ENCODE results near the gene KATNB1.
"Not testable (repeated sequence)": the region's sequence is repeated elsewhere in the genome, so short reads cannot be mapped to it uniquely, and the experiment has no call there.

Gene KATNB1

DNA sequence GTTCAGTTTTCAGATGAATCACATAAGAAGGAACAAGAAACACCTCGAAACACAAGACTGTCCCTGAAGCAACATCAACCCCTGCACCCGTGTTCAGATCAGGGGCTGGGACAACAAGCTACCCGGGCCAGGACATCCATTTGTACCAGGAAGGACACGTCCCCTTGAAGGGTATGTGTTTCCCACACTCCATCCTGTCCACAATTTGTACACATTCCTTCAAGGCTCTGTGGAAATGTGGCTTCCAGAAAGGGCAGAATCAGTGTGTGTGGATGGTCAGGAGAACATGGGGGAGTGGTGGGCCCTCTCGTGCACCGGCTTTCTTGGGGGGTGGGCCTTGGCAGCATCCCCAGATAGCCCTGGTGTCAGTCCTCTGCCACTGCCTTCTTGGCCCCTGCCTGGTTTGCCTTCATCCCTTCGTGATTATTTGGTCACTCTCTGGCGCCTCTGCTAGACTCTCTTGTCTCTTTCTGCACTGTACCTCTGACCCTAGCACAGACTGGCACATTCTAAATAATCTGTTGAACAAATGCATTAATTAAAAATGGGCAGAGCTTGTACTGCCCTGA, 56.4 kb downstream of the KATNB1 start:
- DNase-seq, result no peak
- no peak for TF ChIP-seq CTCF (IDR thresholded peaks at IDR 0.05)
- Histone ChIP-seq H3K36me3 (peaks cover 3 to 51% (median 39%) of the 10 kb centered on the region in 3 donors), H3K27ac (no peak overlapping the region), H3K9me3 (no peaks in the 10 kb centered on the region), H3K4me3 (no peak overlapping the region), H3K4me1 (peaks cover 0 to 23% (median 6%) of the 10 kb centered on the region in 4 donors), H3K27me3 (no peaks in the 10 kb centered on the region)
- intact Hi-C loops (cut with DNase I; ENCODE audit: low total_unique reads), result no loop called here

DNA sequence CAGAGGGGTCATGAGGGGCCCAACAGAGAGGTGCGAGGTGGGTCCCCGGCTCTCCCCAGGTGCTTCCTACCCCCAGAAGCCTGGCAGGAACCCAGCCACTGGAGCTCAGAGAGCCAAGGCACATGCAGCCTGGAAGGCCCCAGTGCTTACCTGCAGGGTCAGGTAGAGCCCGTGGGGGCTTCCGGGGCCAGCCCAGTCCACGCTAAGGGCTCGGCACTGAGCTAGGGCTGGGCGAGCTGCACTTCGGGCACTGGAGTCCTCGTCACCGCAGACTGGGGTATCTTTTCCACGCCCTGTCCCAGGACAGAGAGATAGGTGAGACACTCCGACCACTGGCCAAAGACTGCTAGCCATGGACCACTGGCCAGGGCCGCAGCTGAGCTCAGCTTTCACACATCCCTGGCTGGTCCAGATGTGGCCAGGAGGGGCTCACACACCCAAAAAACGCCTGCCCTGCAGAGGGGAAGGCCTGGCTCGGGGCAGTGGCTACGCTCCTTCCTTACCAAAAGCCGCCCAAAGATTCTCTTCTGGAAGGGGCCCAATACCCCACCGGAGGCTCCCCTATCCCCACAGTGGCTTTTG, 59.4 kb downstream of the KATNB1 start:
- no peak for TF ChIP-seq CTCF (IDR thresholded peaks at IDR 0.05)
- no peaks in the 10 kb centered on the region for H3K9me3 ChIP-seq
- no peak for DNase-seq
- H3K36me3 ChIP-seq, result peaks cover 8 to 39% (median 36%) of the 10 kb centered on the region in 3 donors
- no peak overlapping the region for H3K27ac ChIP-seq
- peaks cover 0 to 28% (median 12%) of the 10 kb centered on the region in 4 donors for H3K4me1 ChIP-seq
- H3K27me3 ChIP-seq, result no peaks in the 10 kb centered on the region
- no peak overlapping the region for H3K4me3 ChIP-seq
- intact Hi-C loops (cut with DNase I; ENCODE audit: low total_unique reads), result no loop called here

DNA sequence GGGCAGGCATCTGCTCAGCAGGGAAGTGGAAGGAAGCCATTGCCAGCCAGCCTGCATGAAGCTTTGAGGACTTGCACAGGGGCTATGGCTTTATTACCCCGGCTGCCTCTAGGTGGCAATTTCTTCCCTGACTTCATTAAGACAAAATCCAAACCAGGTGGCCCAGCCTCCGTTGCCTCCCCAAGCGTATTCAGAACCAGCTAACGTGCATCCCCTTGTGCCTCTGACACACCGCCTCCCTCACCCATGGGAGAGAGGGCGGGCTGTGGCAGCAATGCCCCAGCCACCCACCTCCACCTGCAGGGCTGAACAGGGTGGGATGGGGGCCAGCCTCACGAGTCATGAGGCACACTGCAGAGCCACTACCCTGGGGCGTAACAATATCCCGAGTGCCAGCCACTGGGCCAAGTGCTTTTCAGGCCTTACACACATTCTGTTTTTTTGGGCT, 59.9 kb downstream of the KATNB1 start:
- Histone ChIP-seq H3K4me1 (peaks cover 0 to 31% (median 17%) of the 10 kb centered on the region in 4 donors), H3K27me3 (no peaks in the 10 kb centered on the region), H3K4me3 (no peak overlapping the region), H3K9me3 (no peaks in the 10 kb centered on the region), H3K27ac (no peak overlapping the region), H3K36me3 (peaks cover 8 to 38% (median 36%) of the 10 kb centered on the region in 3 donors)
- TF ChIP-seq CTCF (IDR thresholded peaks at IDR 0.05), result peak in 1 of 2 experiments; percentile 17
- intact Hi-C loops (cut with DNase I; ENCODE audit: low total_unique reads), result no loop called here
- DNase-seq, result no peak

DNA sequence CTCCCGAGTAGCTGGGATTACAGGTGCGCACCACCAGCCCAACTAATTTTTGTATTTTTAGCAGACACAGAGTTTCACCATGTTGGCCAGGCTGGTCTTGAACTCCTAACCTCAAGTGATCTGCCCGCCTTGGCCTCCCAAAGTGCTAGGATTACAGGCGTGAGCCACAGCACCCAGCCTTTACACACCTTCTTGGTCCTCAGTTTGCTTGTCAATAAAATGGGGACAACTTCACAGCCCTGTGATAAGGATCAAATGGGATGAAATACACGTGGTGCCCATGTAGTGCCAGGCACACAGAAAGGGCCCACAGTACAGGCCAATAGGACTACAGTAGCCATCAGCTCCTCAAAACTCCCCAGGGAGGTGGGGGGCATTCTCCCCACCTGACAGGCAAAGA, 60.4 kb downstream of the KATNB1 start:
- H3K4me3 ChIP-seq; DNase-seq; H3K27ac ChIP-seq; H3K27me3 ChIP-seq; intact Hi-C loops (cut with DNase I; ENCODE audit: low total_unique reads); H3K9me3 ChIP-seq: not testable (repeated sequence)
- Histone ChIP-seq H3K4me1 (peaks cover 0 to 37% (median 20%) of the 10 kb centered on the region in 4 donors), H3K36me3 (peaks cover 8 to 36% (median 32%) of the 10 kb centered on the region in 3 donors)

- intact Hi-C loops (cut with DNase I; ENCODE audit: low total_unique reads), result no loop called here
- H3K27ac ChIP-seq, result no peak overlapping the region
Observed at GRCh38 chr16:57797216-57797525, 61.6 kb downstream of the KATNB1 start.

More at GRCh38 chr16:57797216-57797525, 61.6 kb downstream of the KATNB1 start:
- no peak for TF ChIP-seq CTCF (IDR thresholded peaks at IDR 0.05)
- Histone ChIP-seq H3K36me3 (peaks cover 8 to 36% (median 22%) of the 10 kb centered on the region in 3 donors), H3K4me3 (no peak overlapping the region), H3K9me3 (no peaks in the 10 kb centered on the region), H3K4me1 (peaks cover 0 to 41% (median 24%) of the 10 kb centered on the region in 4 donors), H3K27me3 (no peaks in the 10 kb centered on the region)
- DNase-seq, result no peak

All from tibial artery (tissue), 4 donors.